Left ventricle myocardium inferior (tissue), 1 donor: ENCODE measurements around the gene OR12D3. TPM values are rescaled to one million over a fixed set of nuclear protein-coding genes. Genes with fewer than 3 reads are reported as not detected.

ENCODE experiments used
- DNase-seq: peaks from one replicate; pipeline ENCODE4 v3.0.0-alpha.2; 2020
- H3K27ac ChIP-seq: fragments of 200-600 bp; replicated peaks from 2 replicates; pipeline ENCODE4 v1.8.0; 2021
- H3K27me3 ChIP-seq: fragments of 200-600 bp; 2 replicates; pipeline ENCODE4 v1.8.0; 2021; ENCODE audit warnings: low read depth
- H3K36me3 ChIP-seq: fragments of 200-600 bp; 2 replicates; pipeline ENCODE4 v1.8.0; 2021
- H3K4me1 ChIP-seq: fragments of 200-600 bp; 2 replicates; pipeline ENCODE4 v1.8.0; 2021
- H3K4me3 ChIP-seq: fragments of 200-600 bp; 2 replicates; pipeline ENCODE4 v1.8.0; 2021; ENCODE audit warnings: mild to moderate bottlenecking, moderate library complexity
- H3K9me3 ChIP-seq: fragments of 200-600 bp; replicated peaks from 2 replicates; pipeline ENCODE4 v1.8.0; 2021
- CTCF ChIP-seq: fragments of 200-600 bp; IDR thresholded peaks from 2 replicates; pipeline ENCODE4 v1.8.0; 2021; ENCODE audit warnings: antibody characterized with exemption, mild to moderate bottlenecking, borderline replicate concordance
- intact Hi-C: fragments of 100-400 bp; cut with micrococcal nuclease; formaldehyde crosslinking; loops from one replicate; pipeline ENCODE4 v1.11.0; 2022
- total RNA-seq: library from RNA; stranded (reverse); fragmentation: NEBNext Ultra II Directional; extraction: Animal tissue kit (Norgen Biotek cat#: 25700); gene quantifications from one replicate; pipeline ENCODE4 v1.2.1, GENCODE V29; 2021
- donor health status: DM: no; HTN: yes; CAD: no; lungs with severe emphysema.

Gene OR12D3
- total RNA-seq, 1 donor from 2014 or later = not detected

GRCh38 chr6:29332676-29333075 is 42.4 kb downstream of the OR12D3 start:
- Histone ChIP-seq H3K4me3 (no peak overlapping the region), H3K27me3 (peaks cover 6% of the 10 kb centered on the region), H3K36me3 (no peaks in the 10 kb centered on the region), H3K27ac (no peak overlapping the region), H3K4me1 (no peaks in the 10 kb centered on the region), H3K9me3 (peaks cover 5% of the 10 kb centered on the region)
- intact Hi-C loops = no loop called here
- no peak for DNase-seq
- TF ChIP-seq CTCF = no peak

- Histone ChIP-seq H3K4me3 (no peak overlapping the region), H3K36me3 (no peaks in the 10 kb centered on the region), H3K27me3 (no peaks in the 10 kb centered on the region), H3K27ac (no peak overlapping the region), H3K4me1 (no peaks in the 10 kb centered on the region), H3K9me3 (no peaks in the 10 kb centered on the region)
- intact Hi-C loops = no loop called here
- no peak for TF ChIP-seq CTCF
- no peak for DNase-seq
These were observed 49.3 kb downstream of the OR12D3 start for GRCh38 chr6:29325777-29326176.

Other genes with a start within 250 kb of the OR12D3 start
- gene OR2J2, start 204.4 kb downstream of the OR12D3 start, total RNA-seq = not detected
- gene OR14J1, start 73.6 kb downstream of the OR12D3 start, total RNA-seq = not detected
- not detected for gene OR5V1, start 6.4 kb downstream of the OR12D3 start, total RNA-seq
- not detected for gene OR12D2, start 20.3 kb upstream of the OR12D3 start, total RNA-seq
- not detected for gene OR12D1, start 39.6 kb upstream of the OR12D3 start, total RNA-seq
- gene OR10C1, start 64.0 kb upstream of the OR12D3 start, total RNA-seq = not detected
- not detected for gene OR11A1, start 81.8 kb upstream of the OR12D3 start, total RNA-seq
- not detected for gene OR2H1, start 81.9 kb upstream of the OR12D3 start, total RNA-seq
- not detected for gene MAS1L, start 112.7 kb upstream of the OR12D3 start, total RNA-seq
- gene UBD, start 184.4 kb upstream of the OR12D3 start, total RNA-seq = not detected
- gene OR2H2, start 209.8 kb upstream of the OR12D3 start, total RNA-seq = not detected